ENCODE data around the gene EPDR1.

EPDR1 gene

DNA sequence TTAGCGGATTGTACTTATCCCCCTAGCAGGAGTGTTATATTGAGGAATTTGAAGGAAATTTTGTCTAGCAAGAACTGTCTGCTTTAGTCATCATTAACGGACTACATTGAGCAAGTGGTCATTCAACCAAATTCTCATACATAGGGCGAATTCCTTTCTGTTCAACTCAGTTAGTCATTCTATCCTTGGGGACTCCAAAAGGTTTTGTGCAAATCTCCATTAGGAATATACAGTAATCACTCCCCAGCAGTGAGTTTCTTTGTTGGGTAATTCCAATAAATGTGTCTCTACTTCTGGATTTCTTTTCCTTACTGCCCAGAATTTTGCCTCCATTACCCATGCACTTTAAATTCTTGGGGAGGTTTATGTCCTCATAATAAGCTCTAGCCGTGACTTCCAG lies 51.1 kb downstream of the EPDR1 start:
- Histone ChIP-seq H3K27ac (ENCODE audit: insufficient read depth in 1 of 2, low read depth in 1 of 2, low read length in 2 of 2, poor library complexity in 1 of 2, severe bottlenecking in 2 of 2) (no peak overlapping the region), H3K9me3 (ENCODE audit: control extremely low read depth in 1 of 5, control insufficient read depth in 4 of 5, insufficient read depth in 2 of 5, low read depth in 1 of 5, low read length in 4 of 5) (no peaks in the 10 kb centered on the region), H3K4me1 (ENCODE audit: control extremely low read depth in 1 of 4, control insufficient read depth in 4 of 4, insufficient read depth in 4 of 4, low read length in 3 of 4) (peaks cover 0 to 28% (median 5%) of the 10 kb centered on the region in 4 experiments), H3K4me3 (ENCODE audit: control insufficient read depth in 1 of 7, extremely low read depth in 1 of 7, insufficient read depth in 4 of 7, low read depth in 2 of 7, low read length in 6 of 7) (no peak overlapping the region), H3K27me3 (replicated peaks in 2 of 5; ENCODE audit: control insufficient read depth in 4 of 5, insufficient read depth in 5 of 5, low read length in 4 of 5) (no peaks in the 10 kb centered on the region), H3K36me3 (ENCODE audit: control insufficient read depth in 4 of 4, insufficient read depth in 4 of 4, low read length in 3 of 4) (no peaks in the 10 kb centered on the region)
- POLR2A ChIA-PET: no interaction called here
- CTCF ChIA-PET: no interaction called here
- 97% methylated on average over 4 of the region's 4 CpGs for WGBS (ENCODE audit: insufficient coverage)
- no peak for DNase-seq

DNA sequence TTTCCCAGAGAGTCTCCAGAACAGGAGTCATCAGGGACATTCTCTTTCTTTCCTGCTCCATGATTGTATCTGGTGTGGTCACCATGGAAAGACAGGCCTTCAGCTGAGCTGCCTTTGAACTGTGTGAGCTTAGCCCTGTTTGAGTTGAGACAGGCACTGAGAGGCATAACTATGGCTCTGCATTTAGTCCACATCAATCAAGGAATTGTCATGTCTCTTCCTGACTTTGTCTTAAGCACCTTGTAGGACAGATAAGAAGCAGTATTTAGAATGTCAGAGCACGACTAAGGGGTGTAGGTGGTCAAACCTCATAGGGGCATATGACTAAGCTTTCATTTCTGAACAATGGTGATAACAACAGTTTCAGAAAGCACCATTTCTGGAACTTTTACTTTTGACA lies 53.5 kb downstream of the EPDR1 start:
- WGBS (ENCODE audit: insufficient coverage): no CpG with 5 or more reads among the region's 1 CpG
- CTCF ChIA-PET: interaction anchor here (1.2 to 1.8 kb wide), 3 partner anchors 10 to 54 kb away, joined by 3 to 7 read pairs (median 4); partner anchors contain the start of gene EPDR1
- Histone ChIP-seq H3K9me3 (ENCODE audit: control extremely low read depth in 1 of 5, control insufficient read depth in 4 of 5, insufficient read depth in 2 of 5, low read depth in 1 of 5, low read length in 4 of 5) (no peaks in the 10 kb centered on the region), H3K36me3 (ENCODE audit: control insufficient read depth in 4 of 4, insufficient read depth in 4 of 4, low read length in 3 of 4) (no peaks in the 10 kb centered on the region), H3K4me1 (ENCODE audit: control extremely low read depth in 1 of 4, control insufficient read depth in 4 of 4, insufficient read depth in 4 of 4, low read length in 3 of 4) (peaks cover 0 to 18% (median 0%) of the 10 kb centered on the region in 4 experiments), H3K27me3 (replicated peaks in 2 of 5; ENCODE audit: control insufficient read depth in 4 of 5, insufficient read depth in 5 of 5, low read length in 4 of 5) (no peaks in the 10 kb centered on the region), H3K27ac (ENCODE audit: insufficient read depth in 1 of 2, low read depth in 1 of 2, low read length in 2 of 2, poor library complexity in 1 of 2, severe bottlenecking in 2 of 2) (peak overlapping the region in 1 of 2 experiments; percentile 5), H3K4me3 (ENCODE audit: control insufficient read depth in 1 of 7, extremely low read depth in 1 of 7, insufficient read depth in 4 of 7, low read depth in 2 of 7, low read length in 6 of 7) (peak overlapping the region in 2 of 7 experiments; percentile 24 to 35)
- POLR2A ChIA-PET: interaction anchor here (0.6 kb wide), 1 partner anchor 105 kb away, joined by 3 read pairs; no protein-coding TSS in a partner anchor
- DNase-seq: peak in 2 of 3 donors; percentile 74 to 87

GRCh38 chr7:37974711-37975110 lies 54.3 kb downstream of the EPDR1 start:
- ChIA-PET CTCF (interaction anchor here (1.2 to 1.8 kb wide), 3 partner anchors 11 to 54 kb away, joined by 3 to 7 read pairs (median 4); partner anchors contain the start of gene EPDR1), POLR2A (no interaction called here)
- H3K27ac ChIP-seq (ENCODE audit: insufficient read depth in 1 of 2, low read depth in 1 of 2, low read length in 2 of 2, poor library complexity in 1 of 2, severe bottlenecking in 2 of 2): no peak overlapping the region
- no peaks in the 10 kb centered on the region for H3K9me3 ChIP-seq (ENCODE audit: control extremely low read depth in 1 of 5, control insufficient read depth in 4 of 5, insufficient read depth in 2 of 5, low read depth in 1 of 5, low read length in 4 of 5)
- WGBS (ENCODE audit: insufficient coverage): 96% methylated on average over 3 of the region's 4 CpGs
- no peak overlapping the region for H3K4me3 ChIP-seq (ENCODE audit: control insufficient read depth in 1 of 7, extremely low read depth in 1 of 7, insufficient read depth in 4 of 7, low read depth in 2 of 7, low read length in 6 of 7)
- no peak for DNase-seq
- H3K27me3 ChIP-seq (replicated peaks in 2 of 5; ENCODE audit: control insufficient read depth in 4 of 5, insufficient read depth in 5 of 5, low read length in 4 of 5): no peaks in the 10 kb centered on the region
- H3K4me1 ChIP-seq (ENCODE audit: control extremely low read depth in 1 of 4, control insufficient read depth in 4 of 4, insufficient read depth in 4 of 4, low read length in 3 of 4): peaks cover 0 to 18% (median 0%) of the 10 kb centered on the region in 4 experiments
- no peaks in the 10 kb centered on the region for H3K36me3 ChIP-seq (ENCODE audit: control insufficient read depth in 4 of 4, insufficient read depth in 4 of 4, low read length in 3 of 4)

DNA sequence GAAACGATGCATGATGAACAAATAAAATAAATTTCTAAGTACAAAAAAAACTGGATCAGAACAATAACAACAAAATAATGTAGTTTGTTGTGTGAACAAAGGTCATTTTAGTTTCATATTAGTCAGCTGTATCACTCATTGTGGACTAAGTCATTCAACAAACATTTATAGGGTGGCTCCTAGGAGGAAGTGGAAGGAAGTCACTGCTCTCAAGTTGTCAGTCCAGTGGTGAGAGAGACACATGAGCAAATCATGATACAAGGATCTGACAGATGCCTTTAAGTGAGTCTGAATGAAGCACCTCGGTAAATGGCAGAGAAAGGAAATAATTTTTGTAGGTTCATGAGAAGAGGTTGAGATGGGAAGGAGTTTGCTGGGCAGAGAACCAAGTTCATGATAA lies 56.8 kb downstream of the EPDR1 start:
- no peak overlapping the region for H3K27ac ChIP-seq (ENCODE audit: insufficient read depth in 1 of 2, low read depth in 1 of 2, low read length in 2 of 2, poor library complexity in 1 of 2, severe bottlenecking in 2 of 2)
- whole genome bisulfite sequencing (ENCODE audit: insufficient coverage): 86% methylated on average over 1 of the region's 2 CpGs
- peaks cover 0 to 1% (median 0%) of the 10 kb centered on the region in 5 experiments for H3K9me3 ChIP-seq (ENCODE audit: control extremely low read depth in 1 of 5, control insufficient read depth in 4 of 5, insufficient read depth in 2 of 5, low read depth in 1 of 5, low read length in 4 of 5)
- DNase-seq: peak in 2 of 3 donors; percentile 11 to 27
- no peak overlapping the region for H3K4me3 ChIP-seq (ENCODE audit: control insufficient read depth in 1 of 7, extremely low read depth in 1 of 7, insufficient read depth in 4 of 7, low read depth in 2 of 7, low read length in 6 of 7)
- POLR2A ChIA-PET: no interaction called here
- H3K27me3 ChIP-seq (replicated peaks in 2 of 5; ENCODE audit: control insufficient read depth in 4 of 5, insufficient read depth in 5 of 5, low read length in 4 of 5): no peaks in the 10 kb centered on the region
- CTCF ChIA-PET: no interaction called here
- H3K36me3 ChIP-seq (ENCODE audit: control insufficient read depth in 4 of 4, insufficient read depth in 4 of 4, low read length in 3 of 4): no peaks in the 10 kb centered on the region
- H3K4me1 ChIP-seq (ENCODE audit: control extremely low read depth in 1 of 4, control insufficient read depth in 4 of 4, insufficient read depth in 4 of 4, low read length in 3 of 4): peaks cover 0 to 18% (median 0%) of the 10 kb centered on the region in 4 experiments

DNA sequence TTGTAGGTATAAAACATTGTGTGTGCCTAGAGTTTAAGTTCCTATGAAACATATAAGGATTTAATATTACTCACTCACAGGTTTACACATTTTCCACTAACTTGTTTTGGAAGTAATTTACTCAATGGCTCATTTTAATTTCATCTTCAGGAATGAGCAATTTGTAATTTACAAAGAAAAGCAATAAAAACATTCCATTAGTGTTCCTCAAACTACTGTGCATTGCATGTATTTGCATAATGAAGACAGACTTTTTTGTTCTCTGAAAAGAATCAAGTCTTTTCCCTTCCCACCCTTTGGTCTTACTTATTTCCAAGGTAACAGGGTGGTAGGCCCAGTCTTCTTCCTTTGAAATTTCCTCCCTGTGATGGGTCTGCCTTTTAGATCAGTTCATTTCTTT lies 61.2 kb downstream of the EPDR1 start:
- no peak overlapping the region for H3K27ac ChIP-seq (ENCODE audit: insufficient read depth in 1 of 2, low read depth in 1 of 2, low read length in 2 of 2, poor library complexity in 1 of 2, severe bottlenecking in 2 of 2)
- CTCF ChIA-PET: interaction anchor here (1.2 kb wide), 1 partner anchor 11 kb away, joined by 3 read pairs; no protein-coding TSS in a partner anchor
- POLR2A ChIA-PET: no interaction called here

DNA sequence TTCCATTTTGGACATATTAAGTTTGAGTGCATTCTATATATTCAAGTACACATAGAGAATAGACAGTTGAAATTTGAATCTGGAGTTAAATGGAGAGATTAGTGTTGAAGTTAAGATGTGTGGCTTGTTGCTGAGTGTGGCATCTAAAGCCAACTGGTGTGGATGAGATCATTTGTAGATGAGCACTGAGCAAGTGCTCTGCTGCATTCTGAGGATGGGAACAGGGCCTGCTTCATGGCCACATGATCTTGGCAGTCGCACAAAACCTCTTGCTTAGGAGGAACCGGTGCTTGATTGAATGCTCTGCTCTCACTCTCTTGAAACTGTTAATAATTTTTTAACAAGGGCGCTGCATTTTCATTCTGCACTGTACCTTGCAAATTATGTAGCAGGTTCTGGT lies 62.0 kb downstream of the EPDR1 start:
- Histone ChIP-seq H3K36me3 (ENCODE audit: control insufficient read depth in 4 of 4, insufficient read depth in 4 of 4, low read length in 3 of 4) (no peaks in the 10 kb centered on the region), H3K4me1 (ENCODE audit: control extremely low read depth in 1 of 4, control insufficient read depth in 4 of 4, insufficient read depth in 4 of 4, low read length in 3 of 4) (peaks cover 0 to 8% (median 3%) of the 10 kb centered on the region in 4 experiments), H3K27me3 (replicated peaks in 2 of 5; ENCODE audit: control insufficient read depth in 4 of 5, insufficient read depth in 5 of 5, low read length in 4 of 5) (no peaks in the 10 kb centered on the region), H3K4me3 (ENCODE audit: control insufficient read depth in 1 of 7, extremely low read depth in 1 of 7, insufficient read depth in 4 of 7, low read depth in 2 of 7, low read length in 6 of 7) (no peak overlapping the region), H3K9me3 (ENCODE audit: control extremely low read depth in 1 of 5, control insufficient read depth in 4 of 5, insufficient read depth in 2 of 5, low read depth in 1 of 5, low read length in 4 of 5) (peaks cover 0 to 1% (median 0%) of the 10 kb centered on the region in 5 experiments), H3K27ac (ENCODE audit: insufficient read depth in 1 of 2, low read depth in 1 of 2, low read length in 2 of 2, poor library complexity in 1 of 2, severe bottlenecking in 2 of 2) (no peak overlapping the region)
- no peak for DNase-seq
- CTCF ChIA-PET: no interaction called here
- POLR2A ChIA-PET: no interaction called here
- WGBS (ENCODE audit: insufficient coverage): 31% methylated on average over 2 of the region's 3 CpGs

More for the DNA sequence above, 61.2 kb downstream of the EPDR1 start:
- no peak overlapping the region for H3K4me3 ChIP-seq (ENCODE audit: control insufficient read depth in 1 of 7, extremely low read depth in 1 of 7, insufficient read depth in 4 of 7, low read depth in 2 of 7, low read length in 6 of 7)
- DNase-seq: no peak
- no peaks in the 10 kb centered on the region for H3K27me3 ChIP-seq (replicated peaks in 2 of 5; ENCODE audit: control insufficient read depth in 4 of 5, insufficient read depth in 5 of 5, low read length in 4 of 5)
- H3K4me1 ChIP-seq (ENCODE audit: control extremely low read depth in 1 of 4, control insufficient read depth in 4 of 4, insufficient read depth in 4 of 4, low read length in 3 of 4): peaks cover 0 to under 1% (median 0%) of the 10 kb centered on the region in 4 experiments
- peaks cover 0 to 1% (median 0%) of the 10 kb centered on the region in 5 experiments for H3K9me3 ChIP-seq (ENCODE audit: control extremely low read depth in 1 of 5, control insufficient read depth in 4 of 5, insufficient read depth in 2 of 5, low read depth in 1 of 5, low read length in 4 of 5)
- no peaks in the 10 kb centered on the region for H3K36me3 ChIP-seq (ENCODE audit: control insufficient read depth in 4 of 4, insufficient read depth in 4 of 4, low read length in 3 of 4)

- peaks cover 0 to 1% (median 0%) of the 10 kb centered on the region in 5 experiments for H3K9me3 ChIP-seq (ENCODE audit: control extremely low read depth in 1 of 5, control insufficient read depth in 4 of 5, insufficient read depth in 2 of 5, low read depth in 1 of 5, low read length in 4 of 5)
- H3K4me3 ChIP-seq (ENCODE audit: control insufficient read depth in 1 of 7, extremely low read depth in 1 of 7, insufficient read depth in 4 of 7, low read depth in 2 of 7, low read length in 6 of 7): no peak overlapping the region
- H3K36me3 ChIP-seq (ENCODE audit: control insufficient read depth in 4 of 4, insufficient read depth in 4 of 4, low read length in 3 of 4): no peaks in the 10 kb centered on the region
- no peak for DNase-seq
- H3K4me1 ChIP-seq (ENCODE audit: control extremely low read depth in 1 of 4, control insufficient read depth in 4 of 4, insufficient read depth in 4 of 4, low read length in 3 of 4): peaks cover 0 to 17% (median 9%) of the 10 kb centered on the region in 4 experiments
- ChIA-PET POLR2A (no interaction called here), CTCF (interaction anchor here (1.0 kb wide), 1 partner anchor 19 kb away, joined by 3 read pairs; no protein-coding TSS in a partner anchor)
- no peak overlapping the region for H3K27ac ChIP-seq (ENCODE audit: insufficient read depth in 1 of 2, low read depth in 1 of 2, low read length in 2 of 2, poor library complexity in 1 of 2, severe bottlenecking in 2 of 2)
- H3K27me3 ChIP-seq (replicated peaks in 2 of 5; ENCODE audit: control insufficient read depth in 4 of 5, insufficient read depth in 5 of 5, low read length in 4 of 5): no peaks in the 10 kb centered on the region
- 90% methylated on average over 3 of the region's 5 CpGs for WGBS (ENCODE audit: insufficient coverage)
Measured at GRCh38 chr7:37984750-37985390, 64.4 kb downstream of the EPDR1 start.

Measured in common myeloid progenitor, CD34-positive (primary cell).